Right lobe of liver (tissue), 4 donors: Measurements from ENCODE around the gene PPCDC.

Source experiments
- CTCF ChIP-seq, 4 donors: fragments of 200-600 bp in 3 of 4; fragments of 450-650 bp in 1 of 4; IDR thresholded peaks; one replicate each; pipeline versions ENCODE4 v1.5.1 to v1.8.0; 2016 to 2022; ENCODE audit warnings: antibody characterized with exemption in 4 of 4, mild to moderate bottlenecking in 2 of 4
- POLR2A ChIP-seq: fragments of 450-650 bp; IDR thresholded peaks from one replicate; pipeline ENCODE4 v1.6.1; 2017; ENCODE audit warnings: antibody characterized with exemption, mild to moderate bottlenecking
- donor health status: DM: no; HTN: no; CAD: no.
- donor health status: DM: no; HTN: no; CAD: no.
- donor health status: DM: no; HTN: yes; CAD: no.

- TF ChIP-seq CTCF (IDR thresholded peaks at IDR 0.05) (no peak), POLR2A (no peak)
These were observed 14.3 kb downstream of the PPCDC start for GRCh38 chr15:75037685-75038084.
